ENCODE results near the gene PLIN4. TPM values are rescaled to one million over a fixed set of nuclear protein-coding genes. Genes with fewer than 3 reads are reported as not detected.

Gene PLIN4
- total RNA-seq, 1 donor from 2014 or later = not detected

GRCh38 chr19:4474514-4475022 lies 43.7 kb downstream of the PLIN4 start:
- no peak for TF ChIP-seq CTCF (IDR thresholded peaks at IDR 0.05)
- no peak for DNase-seq (ENCODE audit: extremely low spot score, unreplicated experiment)
- Mint-ChIP-seq H3K27me3 (ENCODE audit: unreplicated experiment) (no peaks in the 10 kb centered on the region), H3K27ac (ENCODE audit: unreplicated experiment) (peak overlapping the region; percentile 88), H3K4me1 (ENCODE audit: unreplicated experiment) (peaks cover 22% of the 10 kb centered on the region), H3K36me3 (ENCODE audit: unreplicated experiment) (peaks cover 13% of the 10 kb centered on the region), H3K9me3 (ENCODE audit: unreplicated experiment) (no peaks in the 10 kb centered on the region), H3K4me3 (ENCODE audit: unreplicated experiment) (peak overlapping the region; percentile 84)

- Mint-ChIP-seq H3K9me3 (ENCODE audit: unreplicated experiment) (no peaks in the 10 kb centered on the region), H3K27ac (ENCODE audit: unreplicated experiment) (peak overlapping the region; percentile 88), H3K27me3 (ENCODE audit: unreplicated experiment) (no peaks in the 10 kb centered on the region), H3K36me3 (ENCODE audit: unreplicated experiment) (peaks cover 13% of the 10 kb centered on the region), H3K4me1 (ENCODE audit: unreplicated experiment) (peaks cover 22% of the 10 kb centered on the region), H3K4me3 (ENCODE audit: unreplicated experiment) (peak overlapping the region; percentile 84)
- DNase-seq (ENCODE audit: extremely low spot score, unreplicated experiment) = no peak
- TF ChIP-seq CTCF (IDR thresholded peaks at IDR 0.05) = no peak
Measured at GRCh38 chr19:4473763-4474513, 44.3 kb downstream of the PLIN4 start.

GRCh38 chr19:4473011-4473762 lies 45.1 kb downstream of the PLIN4 start:
- H3K27me3 Mint-ChIP-seq (ENCODE audit: unreplicated experiment) = no peaks in the 10 kb centered on the region
- no peak for TF ChIP-seq CTCF (IDR thresholded peaks at IDR 0.05)
- H3K36me3 Mint-ChIP-seq (ENCODE audit: unreplicated experiment) = peaks cover 13% of the 10 kb centered on the region
- peak overlapping the region; percentile 84 for H3K4me3 Mint-ChIP-seq (ENCODE audit: unreplicated experiment)
- no peaks in the 10 kb centered on the region for H3K9me3 Mint-ChIP-seq (ENCODE audit: unreplicated experiment)
- peaks cover 22% of the 10 kb centered on the region for H3K4me1 Mint-ChIP-seq (ENCODE audit: unreplicated experiment)
- peak overlapping the region; percentile 88 for H3K27ac Mint-ChIP-seq (ENCODE audit: unreplicated experiment)
- DNase-seq (ENCODE audit: extremely low spot score, unreplicated experiment) = no peak

GRCh38 chr19:4472174-4472974 lies 45.9 kb downstream of the PLIN4 start, which contains the start of gene HDGFL2:
Gene HDGFL2, plus strand, starts transcription at chr19:4472297. Its CDS starts 54 bp downstream, at chr19:4472351.
- TF ChIP-seq CTCF (IDR thresholded peaks at IDR 0.05) = no peak
- Mint-ChIP-seq H3K9me3 (ENCODE audit: unreplicated experiment) (no peaks in the 10 kb centered on the region), H3K27me3 (ENCODE audit: unreplicated experiment) (no peaks in the 10 kb centered on the region), H3K4me1 (ENCODE audit: unreplicated experiment) (peaks cover 22% of the 10 kb centered on the region), H3K36me3 (ENCODE audit: unreplicated experiment) (peaks cover 9% of the 10 kb centered on the region), H3K27ac (ENCODE audit: unreplicated experiment) (peak within 1 kb of the TSS; percentile 23), H3K4me3 (ENCODE audit: unreplicated experiment) (peak within 1 kb of the TSS; percentile 84)
- DNase-seq (ENCODE audit: extremely low spot score, unreplicated experiment) = no peak

All from osteocyte (in vitro differentiated cells).